Fibroblast of mammary gland (primary cell): ENCODE results near the gene BICC1.

Experiments
- DNase-seq: peaks from one replicate; pipeline ENCODE4 v3.0.0-alpha.2; 2010; ENCODE audit warnings: low read depth
- H3K4me3 ChIP-seq: 2 replicates; pipeline ENCODE4 v1.5.1; 2011; ENCODE audit warnings: low read depth, mild to moderate bottlenecking, low read length, moderate library complexity; ENCODE audit not compliant: control insufficient read depth
- CTCF ChIP-seq: conservative IDR thresholded peaks from 2 replicates; pipeline ENCODE4 v1.5.1; 2011; ENCODE audit warnings: low read depth, low read length, inconsistent platforms; ENCODE audit not compliant: control insufficient read depth, insufficient read depth

BICC1 gene

GRCh38 chr10:58660575-58661255 is 148.0 kb downstream of the BICC1 start:
- H3K4me3 ChIP-seq, result peak overlapping the region; percentile 19
- TF ChIP-seq CTCF, result no peak
- peak; percentile 52 for DNase-seq

DNA sequence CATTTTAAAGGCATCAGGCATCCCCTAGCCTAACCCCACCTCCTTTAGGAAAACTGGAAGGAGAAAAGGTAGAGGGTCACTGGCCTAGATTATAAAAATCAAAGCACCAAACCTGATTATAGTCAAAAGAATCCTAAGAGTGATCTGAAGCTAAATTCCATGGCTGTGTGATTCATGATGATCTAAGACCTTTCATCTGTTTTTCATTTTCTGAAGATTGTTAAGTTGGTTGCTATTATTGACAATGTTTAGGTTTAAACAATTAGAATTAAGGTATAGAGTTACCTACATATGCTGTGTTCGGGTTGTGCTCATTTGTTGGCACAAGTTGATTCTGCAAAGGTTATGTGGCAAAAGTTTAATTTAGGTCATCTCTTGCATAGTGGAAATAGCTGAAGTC is 148.7 kb downstream of the BICC1 start:
- TF ChIP-seq CTCF, result no peak
- DNase-seq, result peak; percentile 82
- peak overlapping the region; percentile 19 for H3K4me3 ChIP-seq

DNA sequence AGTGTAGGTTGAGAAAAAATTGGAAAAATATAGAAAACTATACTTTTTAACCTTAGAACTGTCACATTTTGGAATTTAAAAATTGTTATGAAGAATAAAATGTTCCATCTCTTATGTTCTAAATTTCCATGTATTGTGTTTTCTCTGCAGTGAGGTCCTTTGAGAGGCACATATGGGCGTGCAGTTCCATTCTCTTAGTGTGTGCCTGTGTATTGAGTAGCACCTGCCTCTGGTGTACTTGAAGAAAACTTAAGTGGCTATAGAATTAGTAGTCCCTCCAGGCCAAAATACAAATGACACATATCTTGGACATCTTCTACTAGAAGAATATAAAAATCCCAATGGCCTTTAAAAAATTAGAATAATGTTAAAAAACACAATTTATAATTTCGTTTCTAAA is 149.2 kb downstream of the BICC1 start:
- no peak overlapping the region for H3K4me3 ChIP-seq
- DNase-seq, result no peak
- TF ChIP-seq CTCF, result no peak

DNA sequence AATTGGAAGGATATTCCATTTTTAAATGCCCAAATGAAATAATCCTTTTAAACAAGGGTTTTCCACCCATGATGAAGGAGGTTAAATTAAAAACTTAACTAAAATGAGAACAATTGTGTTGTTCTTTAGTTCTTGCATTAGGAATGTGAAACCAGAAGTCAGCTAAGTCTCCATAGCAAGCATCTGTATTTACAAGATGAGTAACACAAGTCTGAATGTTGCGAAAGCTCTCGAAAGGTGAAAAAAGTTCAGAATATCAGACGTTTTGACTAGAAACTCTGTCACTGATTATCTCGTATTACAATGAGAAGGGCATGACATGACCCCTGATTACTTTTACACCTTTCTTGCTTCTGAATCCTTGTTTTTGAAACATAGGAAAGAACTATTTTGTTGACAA is 149.6 kb downstream of the BICC1 start:
- TF ChIP-seq CTCF, result no peak
- H3K4me3 ChIP-seq, result no peak overlapping the region
- peak; percentile 94 for DNase-seq

DNA sequence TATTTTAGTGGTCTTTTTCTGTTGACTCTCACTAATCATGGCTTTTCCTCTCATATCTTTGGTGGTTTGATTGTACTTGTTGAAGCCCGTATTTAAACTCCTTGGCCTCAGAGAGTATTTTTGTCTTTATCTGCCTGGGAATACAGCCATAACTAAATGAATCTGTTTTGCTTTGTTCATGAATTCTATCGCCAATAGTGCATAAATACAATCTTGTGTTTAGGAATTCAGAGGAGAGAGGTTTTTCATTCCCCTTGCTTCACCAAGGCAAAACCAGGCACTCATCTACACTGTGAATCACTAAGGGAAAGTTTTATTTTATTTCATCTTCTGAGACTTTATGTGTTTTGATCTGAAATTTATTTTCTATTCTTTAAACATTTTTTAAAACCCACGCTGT is 152.7 kb downstream of the BICC1 start:
- no peak for DNase-seq
- no peak for TF ChIP-seq CTCF
- H3K4me3 ChIP-seq, result no peak overlapping the region

DNA sequence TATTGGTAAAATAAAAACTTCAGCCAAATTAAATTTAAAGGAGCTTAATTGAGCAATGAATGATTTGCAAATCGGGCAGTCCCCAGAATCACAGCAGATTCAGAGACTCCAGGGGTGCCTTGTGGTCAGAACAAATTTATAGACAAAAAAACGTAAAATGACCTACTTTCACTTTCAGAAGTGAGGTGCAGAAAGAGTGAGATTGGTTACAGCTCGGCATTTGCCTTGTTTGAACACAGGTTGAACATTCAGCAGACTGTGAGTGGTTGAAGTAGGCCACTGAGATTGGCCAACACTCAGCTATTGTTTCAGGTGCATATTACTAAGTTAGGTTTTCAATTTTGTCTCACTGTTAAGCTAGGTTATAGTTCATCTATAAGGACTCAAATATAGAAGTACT is 153.4 kb downstream of the BICC1 start:
- DNase-seq, result no peak

More for the DNA sequence above, 153.4 kb downstream of the BICC1 start:
- peak overlapping the region; percentile 8 for H3K4me3 ChIP-seq
- TF ChIP-seq CTCF, result no peak
